Fibroblast of lung (primary cell): ENCODE data around the gene ASB18. TPM values are rescaled to one million over a fixed set of nuclear protein-coding genes. Genes with fewer than 3 reads are reported as not detected.

Experiments used
- DNase-seq, 2 donors: peaks; one replicate each; pipeline versions ENCODE4 v3.0.0 to v3.0.0-alpha.2; 2010; ENCODE audit warnings: low read depth in 2 of 2
- H2AFZ ChIP-seq: 2 replicates; pipeline ENCODE4 v1.5.1; 2012; ENCODE audit warnings: low read length, control low read depth, inconsistent platforms
- H3K27ac ChIP-seq: 2 replicates; pipeline ENCODE4 v1.5.1; 2011; ENCODE audit warnings: low read length, control low read depth; ENCODE audit not compliant: insufficient read depth
- H3K27me3 ChIP-seq: 2 replicates; pipeline ENCODE4 v1.5.1; 2011; ENCODE audit warnings: mild to moderate bottlenecking, low read length; ENCODE audit not compliant: control insufficient read depth, insufficient read depth
- H3K36me3 ChIP-seq: 2 replicates; pipeline ENCODE4 v1.5.1; 2011; ENCODE audit warnings: low read length; ENCODE audit not compliant: control insufficient read depth, insufficient read depth
- H3K4me1 ChIP-seq: 2 replicates; pipeline ENCODE4 v1.5.1; 2011; ENCODE audit warnings: low read length; ENCODE audit not compliant: control insufficient read depth, insufficient read depth; ENCODE audit errors: extremely low read depth
- H3K4me2 ChIP-seq: 2 replicates; pipeline ENCODE4 v1.5.1; 2011; ENCODE audit warnings: low read length, control low read depth; ENCODE audit not compliant: insufficient read depth; ENCODE audit errors: extremely low read depth
- H3K4me3 ChIP-seq, 4 experiments: fragments of 200-600 bp in 1 of 4; sonication (generic) in 1 of 4; replicated peaks in 1 of 4; 2 replicates each; pipeline ENCODE4 v1.5.1; 2011 to 2016; ENCODE audit warnings: low read length in 4 of 4, low read depth in 3 of 4, mild to moderate bottlenecking in 3 of 4, control low read depth in 2 of 4, inconsistent platforms in 1 of 4, mixed read lengths in 1 of 4; ENCODE audit not compliant: insufficient read depth in 1 of 4; ENCODE audit errors: control extremely low read depth in 1 of 4
- H3K79me2 ChIP-seq: 2 replicates; pipeline ENCODE4 v1.5.1; 2012; ENCODE audit warnings: mild to moderate bottlenecking, low read length, inconsistent platforms; ENCODE audit not compliant: control insufficient read depth, insufficient read depth
- H3K9ac ChIP-seq: 2 replicates; pipeline ENCODE4 v1.5.1; 2011; ENCODE audit warnings: mild to moderate bottlenecking, low read length, control low read depth; ENCODE audit not compliant: insufficient read depth
- H3K9me3 ChIP-seq: 2 replicates; pipeline ENCODE4 v1.5.1; 2012; ENCODE audit warnings: low read depth, low read length; ENCODE audit not compliant: control insufficient read depth, insufficient read depth
- H4K20me1 ChIP-seq: 2 replicates; pipeline ENCODE4 v1.5.1; 2011; ENCODE audit warnings: low read length; ENCODE audit not compliant: control insufficient read depth, insufficient read depth; ENCODE audit errors: extremely low read depth
- EZH2 ChIP-seq: IDR thresholded peaks from 2 replicates; pipeline ENCODE4 v1.5.1; 2012; ENCODE audit warnings: low read length, control low read depth, mild to moderate bottlenecking; ENCODE audit errors: missing control alignments
- polyA plus RNA-seq, 2 donors: library from polyadenylated mRNA; depleted of rRNA in 1 of 2; stranded (reverse) in 1 of 2; unstranded in 1 of 2; fragments of >200 nt; gene quantifications; 2 replicates each; pipeline ENCODE4 v1.2.1, GENCODE V29; 2011 to 2012; ENCODE audit warnings: missing spikeins in 1 of 2
- total RNA-seq: library from RNA; depleted of rRNA; stranded (reverse); fragments of >200 nt; gene quantifications from 2 replicates; pipeline ENCODE4 v1.2.1, GENCODE V29; 2014
- TF ChIP-seq, protein P1 (sequence below), 2 donors: IDR thresholded peaks in 1 of 2; conservative IDR thresholded peaks in 1 of 2; 1 replicate in 1 of 2; 2 replicates in 1 of 2; pipeline ENCODE4 v1.5.1; 2011 to 2012; ENCODE audit warnings: low read length in 2 of 2, control low read depth in 1 of 2, inconsistent platforms in 1 of 2, low read depth in 1 of 2, mild to moderate bottlenecking in 1 of 2

The ASB18 gene
- total and polyA plus RNA-seq, 2 donors (not counting 1 experiment from before 2014, with no cell fraction given): not detected

- H3K9ac ChIP-seq: no peak overlapping the region
- H4K20me1 ChIP-seq: no peaks in the 10 kb centered on the region
- peaks cover 50% of the 10 kb centered on the region for H3K27me3 ChIP-seq
- H3K4me2 ChIP-seq: no peak overlapping the region
- no peaks in the 10 kb centered on the region for H3K9me3 ChIP-seq
- no peak overlapping the region for H3K4me3 ChIP-seq
- H2AFZ ChIP-seq: no peak overlapping the region
- no peaks in the 10 kb centered on the region for H3K79me2 ChIP-seq
- H3K27ac ChIP-seq: no peak overlapping the region
- H3K36me3 ChIP-seq: no peaks in the 10 kb centered on the region
- DNase-seq: no peak
- H3K4me1 ChIP-seq: no peaks in the 10 kb centered on the region
- TF ChIP-seq EZH2: no peak
- TF ChIP-seq, protein P1, sequence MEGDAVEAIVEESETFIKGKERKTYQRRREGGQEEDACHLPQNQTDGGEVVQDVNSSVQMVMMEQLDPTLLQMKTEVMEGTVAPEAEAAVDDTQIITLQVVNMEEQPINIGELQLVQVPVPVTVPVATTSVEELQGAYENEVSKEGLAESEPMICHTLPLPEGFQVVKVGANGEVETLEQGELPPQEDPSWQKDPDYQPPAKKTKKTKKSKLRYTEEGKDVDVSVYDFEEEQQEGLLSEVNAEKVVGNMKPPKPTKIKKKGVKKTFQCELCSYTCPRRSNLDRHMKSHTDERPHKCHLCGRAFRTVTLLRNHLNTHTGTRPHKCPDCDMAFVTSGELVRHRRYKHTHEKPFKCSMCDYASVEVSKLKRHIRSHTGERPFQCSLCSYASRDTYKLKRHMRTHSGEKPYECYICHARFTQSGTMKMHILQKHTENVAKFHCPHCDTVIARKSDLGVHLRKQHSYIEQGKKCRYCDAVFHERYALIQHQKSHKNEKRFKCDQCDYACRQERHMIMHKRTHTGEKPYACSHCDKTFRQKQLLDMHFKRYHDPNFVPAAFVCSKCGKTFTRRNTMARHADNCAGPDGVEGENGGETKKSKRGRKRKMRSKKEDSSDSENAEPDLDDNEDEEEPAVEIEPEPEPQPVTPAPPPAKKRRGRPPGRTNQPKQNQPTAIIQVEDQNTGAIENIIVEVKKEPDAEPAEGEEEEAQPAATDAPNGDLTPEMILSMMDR (conservative IDR thresholded peaks at IDR 0.05 in 1 of 2, IDR thresholded peaks at IDR 0.05 in 1 of 2; ENCODE audit: low read depth in 1 of 2, low read length in 2 of 2): no peak
These were observed 103.1 kb downstream of the ASB18 start for GRCh38 chr2:236161082-236161462.

GRCh38 chr2:236160366-236161081, 103.7 kb downstream of the ASB18 start:
- no peak overlapping the region for H2AFZ ChIP-seq
- no peaks in the 10 kb centered on the region for H3K9me3 ChIP-seq
- no peaks in the 10 kb centered on the region for H3K79me2 ChIP-seq
- no peak overlapping the region for H3K27ac ChIP-seq
- TF ChIP-seq EZH2: no peak
- TF ChIP-seq, protein P1 (conservative IDR thresholded peaks at IDR 0.05 in 1 of 2, IDR thresholded peaks at IDR 0.05 in 1 of 2; ENCODE audit: low read depth in 1 of 2, low read length in 2 of 2): no peak
- H3K27me3 ChIP-seq: peaks cover 45% of the 10 kb centered on the region
- no peaks in the 10 kb centered on the region for H3K4me1 ChIP-seq
- no peak overlapping the region for H3K4me2 ChIP-seq
- no peak overlapping the region for H3K4me3 ChIP-seq
- H3K9ac ChIP-seq: no peak overlapping the region
- H3K36me3 ChIP-seq: no peaks in the 10 kb centered on the region
- no peaks in the 10 kb centered on the region for H4K20me1 ChIP-seq
- no peak for DNase-seq

- Histone ChIP-seq H3K27me3 (peaks cover 38% of the 10 kb centered on the region), H3K36me3 (no peaks in the 10 kb centered on the region), H3K4me3 (no peak overlapping the region), H3K79me2 (no peaks in the 10 kb centered on the region), H3K9me3 (no peaks in the 10 kb centered on the region), H3K27ac (no peak overlapping the region), H3K4me1 (no peaks in the 10 kb centered on the region), H4K20me1 (no peaks in the 10 kb centered on the region), H3K4me2 (no peak overlapping the region), H2AFZ (no peak overlapping the region), H3K9ac (no peak overlapping the region)
- no peak for DNase-seq
- TF ChIP-seq, protein P1 (conservative IDR thresholded peaks at IDR 0.05 in 1 of 2, IDR thresholded peaks at IDR 0.05 in 1 of 2; ENCODE audit: low read depth in 1 of 2, low read length in 2 of 2): no peak
- no peak for TF ChIP-seq EZH2
These were observed 104.4 kb downstream of the ASB18 start for GRCh38 chr2:236159778-236160170.
